GM21360 (cell line): ENCODE data around the gene TRIL.

Experiments
- ATAC-seq: cut with Tn5 transposase; IDR thresholded peaks from one replicate; pipeline ENCODE4 v1.9.1; 2021; ENCODE audit warnings: mild to moderate bottlenecking, moderate library complexity; ENCODE audit not compliant: unreplicated experiment

TRIL gene

DNA sequence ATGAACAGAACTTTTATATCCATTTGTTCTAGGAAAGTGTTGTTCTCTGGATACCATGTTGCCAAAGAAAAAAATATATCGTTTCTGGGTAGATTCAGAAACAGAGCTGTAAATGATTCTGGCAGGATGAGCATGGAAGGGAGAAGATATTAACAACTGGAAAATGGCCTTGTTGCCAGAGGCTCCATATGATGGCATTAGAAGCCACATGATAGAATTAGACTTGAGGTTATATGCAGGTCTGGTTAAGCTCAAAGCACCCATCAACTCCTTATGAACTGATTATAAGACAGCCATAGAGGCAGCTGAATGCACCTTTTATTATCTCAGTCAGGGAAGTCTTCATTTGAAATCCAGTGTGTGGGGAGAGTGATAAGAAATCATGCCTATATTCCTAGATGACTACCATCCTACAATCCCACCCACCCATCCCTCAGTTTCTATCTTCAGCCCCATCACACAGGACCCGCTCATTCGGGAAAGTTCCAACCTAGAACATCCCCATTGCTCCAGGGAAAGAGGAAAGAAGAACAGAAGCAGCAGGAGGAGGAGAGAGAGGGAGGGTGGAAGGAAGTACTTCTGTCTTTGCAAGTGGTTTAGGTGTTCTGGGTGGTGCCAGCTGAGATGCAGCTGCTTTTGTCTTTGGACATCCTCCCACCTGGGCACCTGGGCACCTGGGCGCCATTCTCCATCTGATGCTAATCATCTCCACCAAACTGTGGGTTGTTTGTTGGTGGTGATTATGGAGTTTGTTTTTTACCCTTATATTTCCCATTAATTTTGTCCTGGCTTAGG is 25.5 kb upstream of the TRIL start:
- no peak for ATAC-seq

DNA sequence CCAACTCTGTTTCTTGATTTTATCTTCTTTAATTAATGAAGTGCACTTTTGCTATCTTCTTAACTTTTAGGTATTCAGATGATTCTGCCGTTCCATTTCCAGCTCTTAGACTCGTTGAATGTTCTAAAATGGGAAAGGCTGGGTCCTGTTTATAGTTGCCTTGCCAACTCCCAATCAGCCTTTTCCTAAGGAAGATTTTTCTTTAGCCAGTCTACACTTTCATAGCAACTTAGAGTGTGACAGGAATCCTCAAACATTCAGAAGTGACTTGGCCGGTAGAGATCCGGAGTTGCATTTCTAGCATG is 23.0 kb upstream of the TRIL start:
- ATAC-seq: no peak

DNA sequence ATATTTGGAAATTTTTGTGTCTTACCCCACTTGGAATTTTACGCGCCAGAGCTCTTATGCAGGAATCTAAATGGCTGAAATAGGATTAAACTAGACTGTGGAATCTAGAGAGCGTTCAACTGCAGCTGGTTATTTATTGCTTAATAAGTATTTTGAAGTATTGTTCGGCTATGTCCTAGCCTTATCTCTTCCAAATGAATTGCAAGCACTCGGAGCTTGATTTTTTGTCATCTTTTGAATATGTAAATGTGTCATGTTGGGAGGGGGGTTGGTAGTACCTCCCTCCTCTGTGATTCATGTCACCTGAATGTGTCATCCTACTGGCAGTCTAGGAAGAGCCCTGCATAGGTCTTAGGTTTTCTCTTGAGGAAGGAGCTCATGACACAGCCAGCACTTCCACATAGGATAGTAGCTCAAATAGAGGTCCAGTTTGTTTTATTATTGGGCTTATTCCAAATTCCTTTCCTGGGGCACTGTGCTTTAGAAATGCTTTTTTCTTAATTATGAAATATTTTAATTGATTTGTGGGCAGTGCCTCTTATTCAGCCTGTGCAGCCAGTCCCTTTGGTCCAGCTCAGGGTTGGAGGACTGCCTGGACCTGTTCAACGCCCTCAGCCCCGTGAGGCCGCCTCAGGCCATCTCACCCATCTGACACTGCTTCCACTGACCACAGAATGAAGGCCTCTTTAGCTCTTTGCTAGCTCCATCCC is 22.5 kb upstream of the TRIL start:
- ATAC-seq: no peak

DNA sequence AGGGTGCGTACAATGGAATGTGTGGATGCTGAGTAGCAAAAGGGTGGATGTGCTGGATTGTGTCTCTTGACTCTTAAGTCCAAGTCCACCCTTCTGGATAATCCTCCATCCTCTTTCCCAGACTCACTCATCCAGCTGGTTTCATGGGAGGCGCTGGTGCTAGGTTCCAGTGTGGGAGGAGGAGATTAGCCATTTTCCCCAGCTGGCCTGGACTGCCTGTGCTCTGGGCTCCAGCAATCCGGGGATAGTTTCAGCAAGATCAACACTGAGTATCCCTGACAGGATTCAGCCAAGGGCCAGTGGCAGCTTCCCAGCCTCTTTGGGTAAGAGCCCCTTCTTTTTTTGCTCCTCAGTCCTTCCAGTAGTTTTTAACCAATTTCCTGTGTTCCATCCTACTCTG is 21.6 kb upstream of the TRIL start:
- ATAC-seq: no peak

DNA sequence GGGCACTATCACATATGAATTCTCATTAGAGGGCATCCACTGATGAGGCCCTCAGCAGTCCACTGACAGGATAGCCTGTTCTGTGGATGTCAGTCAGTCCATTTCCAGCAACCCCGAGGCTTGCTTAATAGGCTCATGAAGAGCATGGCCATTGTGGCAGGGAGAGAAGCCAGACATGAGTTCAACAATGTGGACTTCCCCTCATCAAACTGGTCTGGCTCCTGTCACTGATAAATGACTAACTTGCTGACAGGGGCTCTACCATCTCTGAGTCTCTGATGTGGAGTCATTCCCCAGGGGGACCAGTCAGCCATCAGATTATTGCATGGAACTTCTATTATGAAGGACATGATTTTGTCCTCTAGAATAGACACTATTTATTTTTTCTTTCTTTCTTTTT is 19.8 kb upstream of the TRIL start:
- ATAC-seq: no peak

DNA sequence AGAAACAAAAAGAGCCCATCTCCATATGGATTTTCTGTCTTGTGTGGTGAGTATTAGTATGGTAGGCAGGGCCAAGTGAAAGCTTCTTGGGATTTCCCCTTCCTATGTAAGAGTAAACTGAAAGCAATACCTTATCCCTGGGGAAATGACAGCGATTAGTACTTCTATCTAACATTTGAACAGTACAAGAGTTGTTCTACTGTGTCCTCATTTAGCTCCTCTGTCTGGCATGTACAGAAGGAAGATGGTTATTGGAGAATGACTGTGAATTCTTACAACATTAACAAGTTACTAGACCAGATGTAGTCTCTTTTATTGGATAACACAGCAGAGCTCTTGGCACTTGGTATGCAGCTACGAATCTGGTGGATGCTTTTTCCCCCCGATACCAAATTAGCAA is 17.9 kb upstream of the TRIL start:
- ATAC-seq: no peak

DNA sequence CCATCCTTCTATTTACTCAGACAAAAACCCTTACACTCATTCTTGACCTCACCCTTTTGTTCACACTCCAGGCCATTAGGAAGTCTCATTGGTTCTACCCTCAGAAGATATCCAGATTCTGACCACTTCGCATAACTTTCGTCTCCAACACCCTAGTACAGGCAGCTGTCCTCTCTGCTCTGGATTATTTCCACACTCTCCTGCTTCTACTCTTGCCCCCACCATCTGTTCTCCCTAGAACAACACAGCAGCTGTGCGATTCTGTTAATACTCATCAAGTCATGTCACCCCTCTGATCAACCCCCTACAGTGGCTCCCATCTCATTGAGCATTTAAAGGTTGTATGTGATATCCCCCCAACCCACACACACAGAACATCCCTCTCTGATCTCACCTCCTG is 15.5 kb upstream of the TRIL start:
- ATAC-seq: no peak

DNA sequence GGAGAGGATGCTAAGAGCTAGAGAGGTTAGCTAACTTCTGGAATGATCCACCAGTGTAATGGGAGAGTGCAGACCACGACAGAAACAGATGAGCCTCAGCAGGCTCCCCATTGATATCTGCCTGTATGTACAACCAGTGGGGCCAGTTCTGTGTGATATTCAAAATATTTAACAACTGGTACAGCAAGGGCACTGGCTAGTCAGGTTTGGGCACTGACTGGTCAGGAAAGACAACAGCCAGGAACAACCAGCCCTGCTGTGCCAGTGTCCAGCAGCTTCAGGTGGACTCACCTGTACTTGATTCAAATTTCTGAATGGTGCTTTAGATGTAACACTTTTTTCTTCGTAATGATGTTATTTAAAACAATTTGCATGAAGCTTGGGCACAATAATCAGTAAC is 5.9 kb upstream of the TRIL start:
- no peak for ATAC-seq

DNA sequence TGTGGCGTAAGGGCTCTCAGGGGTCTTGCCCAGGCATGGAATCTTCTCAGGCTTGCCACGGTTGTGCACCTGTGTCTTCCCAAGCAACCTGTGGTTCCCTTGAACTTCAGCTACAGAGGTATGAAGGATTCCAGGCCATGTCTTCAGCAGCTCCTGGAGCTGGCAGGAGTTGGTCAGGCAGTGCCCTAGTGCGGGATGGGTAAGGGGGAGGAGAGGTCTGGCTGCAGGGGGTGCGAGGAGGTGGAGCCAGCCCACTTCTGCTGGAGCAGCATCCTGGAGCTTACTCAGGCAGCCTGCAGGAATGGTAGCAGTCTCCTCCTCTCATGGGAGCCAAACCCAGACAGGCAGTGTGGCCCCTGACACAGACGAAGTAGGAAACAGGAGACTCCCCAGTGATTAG is 3.8 kb upstream of the TRIL start:
- no peak for ATAC-seq

DNA sequence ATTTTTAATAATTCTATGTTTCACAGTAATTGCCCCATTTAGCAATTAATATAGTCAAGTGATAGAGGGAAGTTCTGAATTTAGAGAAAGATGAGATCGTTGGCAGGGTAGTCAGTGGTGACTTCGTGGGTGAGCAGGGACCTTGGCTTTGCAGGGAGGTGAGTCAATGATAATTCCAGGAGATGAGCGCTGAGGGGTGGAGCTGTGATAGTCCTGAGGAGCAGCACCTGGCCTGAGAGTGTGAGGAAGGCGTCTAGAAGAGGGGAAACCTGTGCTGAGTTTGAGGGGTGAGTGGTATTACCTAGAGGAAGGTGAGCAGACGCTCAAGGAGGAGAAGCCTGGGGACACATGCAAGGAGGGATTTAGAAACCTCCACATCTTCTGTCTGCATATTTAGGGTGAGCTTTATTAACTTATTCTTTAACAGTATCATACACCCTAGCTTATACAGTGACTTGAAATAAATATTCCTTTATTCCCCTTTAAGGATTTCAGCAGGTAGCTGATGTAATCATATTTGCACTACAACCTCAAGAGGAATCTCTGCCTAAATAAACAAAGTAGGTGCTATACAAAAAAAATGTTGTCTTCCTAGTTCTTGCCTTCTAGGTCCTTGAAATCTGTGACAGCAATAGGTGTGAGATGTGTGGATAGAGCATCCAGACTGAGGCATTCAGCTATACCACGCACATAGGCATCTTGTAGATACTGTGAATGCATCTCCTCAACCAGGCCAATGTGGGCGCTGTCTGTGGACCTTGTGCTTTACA is 2.1 kb upstream of the TRIL start:
- ATAC-seq: no peak

DNA sequence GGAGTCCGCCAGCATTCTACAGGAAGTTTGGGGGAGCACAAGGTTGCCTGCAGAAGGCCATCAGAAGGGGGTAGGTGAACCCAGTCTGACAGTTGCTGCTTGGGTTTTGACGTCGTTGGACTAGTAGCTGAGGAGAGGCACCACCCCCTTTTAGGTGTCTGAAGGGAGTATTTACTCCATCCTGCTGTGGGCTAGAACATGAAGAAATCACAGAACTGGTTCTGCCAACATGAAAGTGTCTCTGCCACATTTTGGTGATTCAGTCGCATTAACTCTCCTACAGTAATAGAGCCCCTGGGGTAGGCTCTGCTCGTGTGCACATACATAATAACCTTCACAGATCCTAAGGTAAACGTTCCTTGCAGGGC is 834 bp upstream of the TRIL start:
- no peak for ATAC-seq

DNA sequence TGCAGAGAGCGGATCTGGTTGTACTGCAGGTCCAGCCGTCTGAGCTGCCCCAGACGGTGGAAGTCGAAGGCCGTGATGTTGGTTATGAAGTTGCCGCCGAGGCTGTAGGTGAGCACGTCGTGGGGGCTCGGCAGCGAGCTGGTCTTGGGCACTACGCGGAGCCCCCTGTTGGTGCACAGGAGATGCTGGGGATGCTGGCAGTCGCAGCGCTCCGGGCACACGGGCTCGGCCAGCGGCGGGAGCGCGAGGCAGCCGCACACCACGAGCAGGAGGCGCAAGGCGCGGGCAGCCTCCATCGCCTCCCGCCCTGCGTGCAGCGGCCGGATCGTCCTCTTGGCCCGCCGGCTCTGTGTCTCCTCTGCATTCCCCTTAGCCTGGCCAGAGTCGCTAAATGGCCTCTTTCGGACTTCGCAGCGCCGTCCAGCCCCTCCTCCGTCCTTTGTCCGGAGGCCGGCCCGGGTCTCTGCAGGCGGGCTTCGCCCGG is 337 bp downstream of the TRIL start:
- ATAC-seq: no peak

DNA sequence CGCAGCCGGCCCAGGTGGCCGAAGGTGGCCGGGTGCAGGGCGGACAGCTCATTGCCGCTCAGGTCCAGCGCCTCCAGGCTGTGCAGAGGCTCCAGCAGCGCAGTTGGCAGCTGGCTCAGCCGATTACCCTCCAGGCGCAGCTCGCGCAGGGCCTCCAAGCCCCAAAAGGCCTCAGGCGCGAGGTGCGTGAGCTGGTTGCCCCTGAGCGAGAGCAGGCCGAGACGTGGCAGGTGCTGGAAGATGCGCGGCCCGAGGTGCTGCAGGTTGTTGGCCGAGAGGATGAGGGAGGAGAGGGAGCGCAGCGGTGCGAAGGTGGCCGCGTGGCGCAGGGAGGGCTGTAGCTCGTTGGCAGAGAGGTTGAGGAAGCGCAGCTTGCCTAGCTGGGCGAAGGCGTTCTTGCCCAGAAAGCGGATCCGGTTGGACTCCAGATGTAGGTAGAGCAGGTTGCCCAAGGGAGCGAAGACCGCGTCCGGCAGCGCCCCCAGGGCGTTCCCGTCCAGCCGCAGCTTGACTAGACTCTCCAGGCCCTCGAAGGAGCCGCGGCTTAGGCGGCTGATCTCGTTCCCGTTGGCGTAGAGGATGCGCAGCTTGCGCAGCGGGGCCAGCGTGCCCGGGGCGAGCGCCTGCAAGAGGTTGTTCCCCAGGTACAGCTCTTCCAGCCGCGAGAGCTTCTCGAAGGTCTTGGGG is 923 bp downstream of the TRIL start:
- no peak for ATAC-seq

DNA sequence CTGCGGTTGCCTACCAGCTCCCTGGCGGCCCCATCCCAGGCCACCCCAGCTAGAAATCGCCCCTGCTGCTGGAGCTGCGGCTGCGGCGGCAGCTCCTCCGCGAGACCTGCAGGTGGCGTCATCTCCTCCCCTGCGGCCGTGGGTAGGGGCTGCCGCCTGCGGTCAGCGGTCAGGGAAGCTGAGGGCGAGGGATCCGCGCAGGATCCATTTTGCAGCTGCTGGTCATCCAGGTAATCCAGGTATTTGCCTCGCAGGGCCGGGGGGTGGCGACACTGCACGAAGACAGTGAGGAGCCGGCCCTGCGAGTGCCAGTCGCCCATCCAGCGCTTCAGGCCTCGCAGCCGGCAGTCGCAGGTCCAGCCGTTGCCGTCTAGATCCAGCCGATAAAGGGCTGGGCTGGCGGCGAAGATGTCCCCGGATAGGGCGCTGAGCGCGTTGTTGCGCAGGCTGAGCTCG is 1.5 kb downstream of the TRIL start:
- ATAC-seq: no peak

DNA sequence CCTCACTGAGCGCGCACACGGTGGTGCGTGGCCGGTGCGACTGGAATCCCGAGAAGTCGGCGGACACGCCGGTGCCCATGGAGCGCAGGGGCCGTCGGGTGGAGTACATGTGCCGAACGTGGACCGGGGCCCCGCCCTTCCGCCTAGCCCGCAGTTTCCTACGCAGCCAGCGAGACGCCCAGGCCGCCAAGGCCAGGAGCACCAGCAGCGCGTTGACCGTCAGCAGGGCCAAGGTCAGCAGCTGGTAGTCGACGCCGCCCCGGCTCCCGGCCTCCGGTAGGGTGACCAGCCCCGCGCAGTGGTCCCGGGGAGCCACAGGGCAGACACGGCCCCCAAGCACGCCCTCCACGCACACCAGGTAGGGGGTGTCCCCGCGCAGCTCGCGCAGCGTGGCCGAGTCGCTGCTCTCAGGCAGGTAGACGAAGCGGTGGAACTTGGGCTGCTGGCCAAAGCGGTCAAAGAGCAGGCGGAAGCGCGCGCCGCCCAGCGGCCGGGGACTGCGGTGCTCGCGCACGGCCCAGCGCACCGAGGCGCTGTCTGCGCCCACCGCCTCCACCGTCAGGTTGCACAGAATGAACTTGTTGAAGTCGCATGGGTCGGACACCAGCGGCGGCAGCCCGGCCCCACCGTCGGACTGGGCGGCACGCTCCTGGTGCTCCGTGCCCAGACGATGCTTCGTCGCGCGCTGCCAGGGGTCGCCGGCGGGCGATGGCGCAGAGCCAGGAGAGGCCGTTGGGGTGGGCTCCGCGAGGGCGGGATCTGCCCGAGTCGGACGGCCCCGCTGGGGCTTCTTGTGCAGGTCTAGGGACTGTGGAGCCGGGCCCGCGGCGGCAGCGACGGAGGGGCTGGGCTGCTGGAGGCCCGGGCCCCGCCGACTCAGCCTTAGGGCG is 2.2 kb downstream of the TRIL start:
- ATAC-seq: no peak

DNA sequence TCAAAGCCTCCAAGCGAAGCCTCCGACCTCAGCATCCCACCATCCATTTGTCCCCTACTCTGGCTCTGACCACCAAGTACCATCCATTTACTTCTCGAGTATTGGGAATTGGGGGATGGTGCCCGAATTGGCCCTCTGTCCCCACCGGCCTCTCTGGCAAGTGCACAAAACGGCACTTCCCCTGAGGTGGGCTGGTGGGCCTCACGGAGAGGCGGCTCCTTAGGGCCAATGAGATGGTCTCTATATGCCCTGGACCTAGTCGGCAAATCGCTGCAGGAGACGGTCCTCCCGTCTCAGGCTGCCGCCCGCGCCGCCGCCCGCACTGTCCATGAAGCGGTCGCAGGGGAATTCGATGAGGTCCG is 2.8 kb downstream of the TRIL start:
- no peak for ATAC-seq

DNA sequence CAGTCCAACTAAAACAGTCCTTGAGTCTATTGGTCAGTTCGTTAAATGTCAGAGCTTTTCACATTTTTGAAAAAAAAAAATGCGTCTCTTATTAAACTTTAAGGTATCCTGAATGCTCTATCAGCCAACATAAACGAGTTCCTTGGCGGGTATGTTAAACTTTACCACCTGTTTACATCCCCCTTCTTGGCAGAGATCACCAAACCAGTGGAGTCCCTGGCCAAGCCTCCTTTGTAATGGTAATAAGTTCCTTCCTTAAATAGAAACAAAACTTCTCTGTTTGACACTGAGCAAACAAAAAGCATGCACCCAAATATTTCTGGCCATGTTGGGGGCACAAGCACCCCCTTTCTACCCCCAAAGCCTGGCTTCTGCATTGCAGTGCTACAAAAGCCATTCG is 3.2 kb downstream of the TRIL start:
- no peak for ATAC-seq

DNA sequence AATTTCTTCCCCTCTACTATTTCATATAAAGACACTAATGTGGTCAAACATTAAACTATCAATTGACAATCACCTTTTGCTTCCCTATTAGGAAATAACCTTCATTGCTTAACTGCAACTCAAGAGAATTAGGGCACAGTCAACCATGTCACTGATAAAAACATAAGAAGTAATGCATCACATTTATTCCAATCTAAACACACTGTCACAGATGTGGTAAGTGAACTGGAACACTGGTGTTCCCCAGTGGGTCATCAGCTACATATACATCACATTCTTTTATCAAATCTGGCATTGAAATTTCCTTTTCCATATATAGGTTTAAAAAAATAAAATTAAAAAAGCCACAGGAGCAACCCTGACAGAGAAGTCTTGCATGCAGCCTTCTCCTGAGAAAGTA is 3.7 kb downstream of the TRIL start:
- ATAC-seq: no peak

DNA sequence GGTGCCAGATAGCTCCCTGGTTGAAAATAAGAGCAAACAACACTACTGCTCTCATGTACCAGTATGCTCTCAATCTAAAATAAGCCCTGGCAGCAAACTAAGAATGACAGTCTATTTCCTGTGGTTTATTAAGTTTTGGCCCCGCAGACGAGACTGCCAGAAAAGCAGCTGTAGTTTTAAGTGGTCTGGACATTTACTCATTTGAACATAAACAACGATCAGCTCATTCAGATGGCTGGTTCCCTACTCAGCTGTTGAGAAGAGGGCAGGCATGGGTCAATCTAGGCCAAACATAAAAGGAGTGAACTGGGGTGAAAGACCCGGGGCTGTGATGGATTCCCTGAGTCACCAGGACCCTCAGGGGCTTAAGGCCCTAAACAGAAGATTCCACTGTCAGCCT is 4.5 kb downstream of the TRIL start:
- ATAC-seq: no peak

DNA sequence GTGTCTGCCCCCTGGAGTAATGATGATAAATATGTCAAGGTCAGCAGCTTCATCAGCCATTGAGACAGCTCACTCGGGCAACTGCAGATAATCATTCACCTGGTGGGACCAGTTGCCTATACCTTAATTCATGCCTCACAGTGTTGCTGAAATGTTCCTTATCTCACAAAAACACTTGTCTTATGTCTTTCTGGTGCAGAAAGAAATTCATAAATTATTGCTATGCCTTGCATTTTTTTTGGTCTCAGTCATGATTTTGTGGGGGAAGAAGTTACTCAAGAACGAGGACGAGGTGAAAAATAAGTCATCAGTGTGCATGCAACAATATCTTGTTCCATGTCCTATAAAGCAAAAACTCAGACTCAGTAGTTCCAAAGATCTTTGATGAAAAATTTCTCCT is 16.0 kb downstream of the TRIL start:
- no peak for ATAC-seq
